GM06990 (cell line): Measurements from ENCODE around the gene PPP4R2.

ENCODE experiments used
- DNase-seq: peaks from one replicate; pipeline ENCODE4 v3.0.0-alpha.2; 2011; ENCODE audit not compliant: insufficient read length; ENCODE audit errors: extremely low read depth
- H3K27me3 ChIP-seq: replicated peaks from 2 replicates; pipeline ENCODE4 v1.6.0; 2011; ENCODE audit warnings: low read length; ENCODE audit not compliant: control insufficient read depth, insufficient read depth
- H3K36me3 ChIP-seq: 2 replicates; pipeline ENCODE4 v1.5.1; 2011; ENCODE audit warnings: low read length; ENCODE audit not compliant: control insufficient read depth, insufficient read depth
- H3K4me3 ChIP-seq: replicated peaks from 2 replicates; pipeline ENCODE4 v1.5.1; 2011; ENCODE audit warnings: low read depth, mild to moderate bottlenecking, control low read depth, low read length
- TF ChIP-seq, protein P1 (sequence below): IDR thresholded peaks from 2 replicates; pipeline ENCODE4 v1.5.1; 2011; ENCODE audit warnings: low read length, control low read depth, mild to moderate bottlenecking, inconsistent platforms; ENCODE audit not compliant: insufficient read depth, poor library complexity, severe bottlenecking

PPP4R2 gene

DNA sequence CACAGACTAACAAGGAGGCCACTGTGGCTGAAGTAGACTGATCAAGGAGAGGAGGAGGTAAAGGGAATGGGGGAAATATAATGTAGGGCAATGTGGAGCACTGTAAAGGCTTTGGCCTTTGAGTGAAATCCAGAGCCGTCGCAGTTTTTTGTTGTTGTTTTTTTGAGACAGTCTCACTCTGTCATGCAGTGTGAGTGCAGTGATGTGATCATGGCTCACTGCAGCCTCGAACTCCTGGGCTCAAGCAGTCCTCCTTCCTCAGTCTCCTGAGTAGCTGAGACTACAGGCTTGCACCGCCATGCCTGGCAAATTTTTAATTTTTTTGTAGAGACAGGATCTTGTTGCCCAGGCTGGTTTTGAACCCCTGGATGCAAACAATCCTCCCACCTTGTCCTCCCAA lies 32.2 kb downstream of the PPP4R2 start:
- H3K36me3 ChIP-seq = no peaks in the 10 kb centered on the region; the same call in 1 of the 2 replicates
- DNase-seq = no peak
- H3K4me3 ChIP-seq = no peak overlapping the region
- TF ChIP-seq, protein P1, sequence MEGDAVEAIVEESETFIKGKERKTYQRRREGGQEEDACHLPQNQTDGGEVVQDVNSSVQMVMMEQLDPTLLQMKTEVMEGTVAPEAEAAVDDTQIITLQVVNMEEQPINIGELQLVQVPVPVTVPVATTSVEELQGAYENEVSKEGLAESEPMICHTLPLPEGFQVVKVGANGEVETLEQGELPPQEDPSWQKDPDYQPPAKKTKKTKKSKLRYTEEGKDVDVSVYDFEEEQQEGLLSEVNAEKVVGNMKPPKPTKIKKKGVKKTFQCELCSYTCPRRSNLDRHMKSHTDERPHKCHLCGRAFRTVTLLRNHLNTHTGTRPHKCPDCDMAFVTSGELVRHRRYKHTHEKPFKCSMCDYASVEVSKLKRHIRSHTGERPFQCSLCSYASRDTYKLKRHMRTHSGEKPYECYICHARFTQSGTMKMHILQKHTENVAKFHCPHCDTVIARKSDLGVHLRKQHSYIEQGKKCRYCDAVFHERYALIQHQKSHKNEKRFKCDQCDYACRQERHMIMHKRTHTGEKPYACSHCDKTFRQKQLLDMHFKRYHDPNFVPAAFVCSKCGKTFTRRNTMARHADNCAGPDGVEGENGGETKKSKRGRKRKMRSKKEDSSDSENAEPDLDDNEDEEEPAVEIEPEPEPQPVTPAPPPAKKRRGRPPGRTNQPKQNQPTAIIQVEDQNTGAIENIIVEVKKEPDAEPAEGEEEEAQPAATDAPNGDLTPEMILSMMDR = no peak
- H3K27me3 ChIP-seq = no peaks in the 10 kb centered on the region

- DNase-seq = no peak
- TF ChIP-seq, protein P1 = no peak
- no peaks in the 10 kb centered on the region for H3K27me3 ChIP-seq
- no peak overlapping the region for H3K4me3 ChIP-seq
- no peaks in the 10 kb centered on the region; the same call in 1 of the 2 replicates for H3K36me3 ChIP-seq
These were observed 32.7 kb downstream of the PPP4R2 start for GRCh38 chr3:73029321-73029796.

DNA sequence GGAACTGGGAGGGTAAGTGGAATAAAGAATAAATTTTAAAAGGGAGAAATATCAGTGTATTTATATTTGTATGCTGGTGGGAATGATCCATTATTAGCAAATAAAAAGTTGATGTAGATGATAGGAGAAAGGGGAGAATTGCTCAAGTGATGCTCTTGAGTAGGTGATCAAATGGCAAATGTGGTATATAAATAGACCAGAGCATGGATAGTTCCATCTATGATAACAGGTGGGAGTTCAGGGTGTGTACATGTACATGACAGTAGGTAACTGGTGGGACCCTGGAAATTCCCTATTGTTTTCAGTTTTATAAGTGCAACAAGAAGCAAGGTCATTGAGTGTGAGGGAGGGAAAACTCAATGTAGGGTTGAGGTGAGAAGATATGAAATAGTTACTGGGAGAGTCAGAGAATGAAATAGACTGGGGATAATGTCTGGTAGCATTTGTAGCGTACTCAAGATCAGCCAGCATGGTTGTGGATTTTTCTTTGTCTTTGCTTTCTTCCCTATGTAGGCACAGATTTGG lies 33.5 kb downstream of the PPP4R2 start:
- no peak for DNase-seq
- Histone ChIP-seq H3K36me3 (no peaks in the 10 kb centered on the region; the same call in 1 of the 2 replicates), H3K4me3 (no peak overlapping the region), H3K27me3 (no peaks in the 10 kb centered on the region)
- TF ChIP-seq, protein P1 = no peak

DNA sequence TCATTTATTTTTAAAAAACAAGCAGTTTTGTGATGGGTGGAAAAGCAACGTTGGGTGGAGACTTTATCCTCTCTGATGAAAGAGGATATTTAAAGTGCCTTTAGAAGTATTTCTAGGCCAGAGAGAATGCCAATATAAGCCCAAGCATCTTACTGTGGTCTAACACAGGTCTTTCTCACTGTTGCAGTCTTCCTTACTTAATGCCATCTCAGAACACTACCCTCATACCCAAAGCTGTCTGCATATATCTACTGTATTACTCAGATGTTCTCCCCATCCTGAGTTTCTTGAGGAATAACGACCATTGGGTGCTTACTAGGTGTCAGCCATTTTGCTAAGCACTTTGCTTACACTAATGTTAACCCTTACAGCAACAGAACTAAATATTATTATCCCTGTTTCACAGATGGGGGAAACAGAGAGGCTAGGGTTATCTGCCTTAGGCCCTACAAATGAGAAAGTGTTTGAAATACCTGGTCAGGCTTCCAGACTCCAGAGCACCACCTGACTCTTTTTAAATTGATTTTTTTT lies 35.0 kb downstream of the PPP4R2 start:
- Histone ChIP-seq H3K27me3 (no peaks in the 10 kb centered on the region), H3K4me3 (no peak overlapping the region), H3K36me3 (no peaks in the 10 kb centered on the region; the same call in 1 of the 2 replicates)
- no peak for DNase-seq
- TF ChIP-seq, protein P1 = no peak

- Histone ChIP-seq H3K27me3 (no peaks in the 10 kb centered on the region), H3K36me3 (no peaks in the 10 kb centered on the region; the same call in 1 of the 2 replicates), H3K4me3 (no peak overlapping the region)
- TF ChIP-seq, protein P1 = no peak
- no peak for DNase-seq
These were observed 40.3 kb downstream of the PPP4R2 start for GRCh38 chr3:73036694-73037591.
